ENCODE measurements around the gene RBM44.

DNA sequence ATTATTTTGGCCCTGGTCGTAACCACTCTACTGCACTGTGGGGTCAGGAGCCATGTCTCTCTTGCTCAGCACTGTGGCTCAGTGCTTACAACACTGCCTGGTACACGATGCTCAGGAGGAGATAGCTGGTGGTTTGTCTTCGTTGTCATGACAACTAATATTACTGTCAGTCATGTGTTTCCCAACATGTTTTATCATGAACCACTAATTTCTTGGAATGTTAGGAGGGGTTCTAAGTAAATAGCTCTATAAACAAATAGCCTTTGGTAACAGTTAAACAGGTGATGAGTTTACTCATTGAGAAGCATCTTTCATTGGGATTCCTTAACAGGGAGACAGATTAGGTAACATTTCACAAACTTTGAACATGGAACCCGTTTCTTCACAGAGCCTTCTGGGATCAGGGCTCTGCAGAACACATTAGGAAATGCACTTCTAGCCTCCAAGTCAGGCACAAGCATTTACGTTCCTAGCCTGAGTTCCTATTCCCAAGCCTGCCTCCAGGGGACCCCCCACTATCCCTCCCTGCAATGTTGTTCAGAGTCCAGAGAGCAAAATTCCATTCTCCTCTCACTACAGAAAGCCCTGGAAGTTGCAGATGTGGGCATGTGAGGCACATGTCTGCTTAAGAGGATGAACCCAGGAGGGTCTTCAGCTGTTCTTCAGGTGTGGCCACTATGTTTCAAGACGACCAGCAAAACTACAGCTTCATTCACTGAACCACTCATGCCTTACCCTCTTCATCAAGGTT is 6.4 kb upstream of the RBM44 start:
- no peak for TF ChIP-seq EZH2 (IDR thresholded peaks at IDR 0.05; ENCODE audit: low read depth)
- TF ChIP-seq, protein P1, sequence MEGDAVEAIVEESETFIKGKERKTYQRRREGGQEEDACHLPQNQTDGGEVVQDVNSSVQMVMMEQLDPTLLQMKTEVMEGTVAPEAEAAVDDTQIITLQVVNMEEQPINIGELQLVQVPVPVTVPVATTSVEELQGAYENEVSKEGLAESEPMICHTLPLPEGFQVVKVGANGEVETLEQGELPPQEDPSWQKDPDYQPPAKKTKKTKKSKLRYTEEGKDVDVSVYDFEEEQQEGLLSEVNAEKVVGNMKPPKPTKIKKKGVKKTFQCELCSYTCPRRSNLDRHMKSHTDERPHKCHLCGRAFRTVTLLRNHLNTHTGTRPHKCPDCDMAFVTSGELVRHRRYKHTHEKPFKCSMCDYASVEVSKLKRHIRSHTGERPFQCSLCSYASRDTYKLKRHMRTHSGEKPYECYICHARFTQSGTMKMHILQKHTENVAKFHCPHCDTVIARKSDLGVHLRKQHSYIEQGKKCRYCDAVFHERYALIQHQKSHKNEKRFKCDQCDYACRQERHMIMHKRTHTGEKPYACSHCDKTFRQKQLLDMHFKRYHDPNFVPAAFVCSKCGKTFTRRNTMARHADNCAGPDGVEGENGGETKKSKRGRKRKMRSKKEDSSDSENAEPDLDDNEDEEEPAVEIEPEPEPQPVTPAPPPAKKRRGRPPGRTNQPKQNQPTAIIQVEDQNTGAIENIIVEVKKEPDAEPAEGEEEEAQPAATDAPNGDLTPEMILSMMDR (conservative IDR thresholded peaks at IDR 0.05), result no peak; the same call in 1 of the 2 replicates

Measured in PC-9 (cell line).